A549 (cell line): ENCODE measurements around the gene ARHGAP10.

ENCODE experiments used
- ESRRA ChIP-seq: fragments of 150-350 bp; IDR thresholded peaks from 2 replicates; pipeline ENCODE4 v1.6.1; 2014; ENCODE audit warnings: mild to moderate bottlenecking, low read length, borderline replicate concordance
- HDAC2 ChIP-seq: fragments of 200-600 bp; sonication (generic); IDR thresholded peaks from 2 replicates; pipeline ENCODE4 v1.6.1; 2016
- JUNB ChIP-seq: fragments of >200 bp; sonication (Bioruptor Twin); formaldehyde crosslinking; IDR thresholded peaks from 2 replicates; pipeline ENCODE4 v1.6.1; 2016
- KDM1A ChIP-seq: fragments of 200-600 bp; sonication (generic); IDR thresholded peaks from 2 replicates; pipeline ENCODE4 v1.6.1; 2016; ENCODE audit warnings: low read depth, mild to moderate bottlenecking
- MAX ChIP-seq: IDR thresholded peaks from 2 replicates; pipeline ENCODE4 v1.6.1; 2012
- POLR2A ChIP-seq: IDR thresholded peaks from 2 replicates; pipeline ENCODE4 v1.6.1; 2012; ENCODE audit warnings: mild to moderate bottlenecking, low read length
- RAD21 ChIP-seq, 2 experiments: fragments of >200 bp in 1 of 2; sonication (Bioruptor Twin) in 1 of 2; formaldehyde crosslinking in 1 of 2; IDR thresholded peaks in 1 of 2; conservative IDR thresholded peaks in 1 of 2; 2 replicates in 1 of 2; 3 replicates in 1 of 2; pipeline ENCODE4 v1.6.1; 2012 to 2018; ENCODE audit warnings: inconsistent platforms in 1 of 2
- RFX5 ChIP-seq: fragments of 450-650 bp; IDR thresholded peaks from 2 replicates; pipeline ENCODE4 v1.7.1; 2014; ENCODE audit warnings: antibody characterized with exemption, mild to moderate bottlenecking, moderate library complexity
- TF ChIP-seq, protein P1 (sequence below): fragments of >200 bp; sonication (Bioruptor Twin); formaldehyde crosslinking; IDR thresholded peaks from 3 replicates; pipeline ENCODE4 v1.5.1; 2016

- TF ChIP-seq RAD21 (conservative IDR thresholded peaks at IDR 0.05 in 1 of 2, IDR thresholded peaks at IDR 0.05 in 1 of 2) (no peak), JUNB (no peak), MAX (no peak), RFX5 (no peak), HDAC2 (no peak), KDM1A (no peak), POLR2A (no peak), ESRRA (no peak)
- TF ChIP-seq, protein P1, sequence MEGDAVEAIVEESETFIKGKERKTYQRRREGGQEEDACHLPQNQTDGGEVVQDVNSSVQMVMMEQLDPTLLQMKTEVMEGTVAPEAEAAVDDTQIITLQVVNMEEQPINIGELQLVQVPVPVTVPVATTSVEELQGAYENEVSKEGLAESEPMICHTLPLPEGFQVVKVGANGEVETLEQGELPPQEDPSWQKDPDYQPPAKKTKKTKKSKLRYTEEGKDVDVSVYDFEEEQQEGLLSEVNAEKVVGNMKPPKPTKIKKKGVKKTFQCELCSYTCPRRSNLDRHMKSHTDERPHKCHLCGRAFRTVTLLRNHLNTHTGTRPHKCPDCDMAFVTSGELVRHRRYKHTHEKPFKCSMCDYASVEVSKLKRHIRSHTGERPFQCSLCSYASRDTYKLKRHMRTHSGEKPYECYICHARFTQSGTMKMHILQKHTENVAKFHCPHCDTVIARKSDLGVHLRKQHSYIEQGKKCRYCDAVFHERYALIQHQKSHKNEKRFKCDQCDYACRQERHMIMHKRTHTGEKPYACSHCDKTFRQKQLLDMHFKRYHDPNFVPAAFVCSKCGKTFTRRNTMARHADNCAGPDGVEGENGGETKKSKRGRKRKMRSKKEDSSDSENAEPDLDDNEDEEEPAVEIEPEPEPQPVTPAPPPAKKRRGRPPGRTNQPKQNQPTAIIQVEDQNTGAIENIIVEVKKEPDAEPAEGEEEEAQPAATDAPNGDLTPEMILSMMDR = no peak
Measured at GRCh38 chr4:147899512-147899911, 167.6 kb downstream of the ARHGAP10 start.
